Measurements from ENCODE around the gene RBKS.
"Not testable (repeated sequence)": the region's sequence is repeated elsewhere in the genome, so short reads cannot be mapped to it uniquely, and the experiment has no call there.

The RBKS gene

GRCh38 chr2:27870724-27871123 lies 19.5 kb downstream of the RBKS start:
- no peak for DNase-seq

- no peak for DNase-seq
These were observed 20.4 kb downstream of the RBKS start for GRCh38 chr2:27869763-27870162.

- no peak for DNase-seq
These were observed 23.9 kb downstream of the RBKS start for GRCh38 chr2:27866237-27866636.

GRCh38 chr2:27863955-27864354 lies 26.2 kb downstream of the RBKS start:
- not testable (repeated sequence) for DNase-seq

- DNase-seq = no peak
These were observed 27.0 kb downstream of the RBKS start for GRCh38 chr2:27863146-27863545.

- DNase-seq = no peak
These were observed 30.1 kb downstream of the RBKS start for GRCh38 chr2:27860111-27860510.

- no peak for DNase-seq
These were observed 32.6 kb downstream of the RBKS start for GRCh38 chr2:27857417-27858172.

- no peak for DNase-seq
These were observed 33.2 kb downstream of the RBKS start for GRCh38 chr2:27856956-27857355.

- DNase-seq = no peak
These were observed 33.8 kb downstream of the RBKS start for GRCh38 chr2:27856386-27856785.

- no peak for DNase-seq
These were observed 34.7 kb downstream of the RBKS start for GRCh38 chr2:27855476-27855875.

- no peak for DNase-seq
These were observed 35.8 kb downstream of the RBKS start for GRCh38 chr2:27854229-27854862.

- no peak for DNase-seq
These were observed 37.5 kb downstream of the RBKS start for GRCh38 chr2:27852691-27853090.

GRCh38 chr2:27849558-27850205 lies 40.5 kb downstream of the RBKS start:
- DNase-seq = no peak

- no peak for DNase-seq
These were observed 42.9 kb downstream of the RBKS start for GRCh38 chr2:27847333-27847732.

GRCh38 chr2:27844821-27845255 lies 45.3 kb downstream of the RBKS start:
- no peak for DNase-seq

GRCh38 chr2:27843992-27844391 lies 46.2 kb downstream of the RBKS start:
- DNase-seq = no peak

GRCh38 chr2:27842894-27843293 lies 47.3 kb downstream of the RBKS start:
- no peak for DNase-seq

GRCh38 chr2:27839022-27839618 lies 51.1 kb downstream of the RBKS start:
- no peak for DNase-seq

- no peak for DNase-seq
These were observed 51.7 kb downstream of the RBKS start for GRCh38 chr2:27838502-27838901.

GRCh38 chr2:27833931-27834330 lies 56.3 kb downstream of the RBKS start:
- no peak for DNase-seq

- DNase-seq = no peak
These were observed 57.8 kb downstream of the RBKS start for GRCh38 chr2:27832396-27832795.

- DNase-seq = no peak
These were observed 58.7 kb downstream of the RBKS start for GRCh38 chr2:27831279-27832050.

GRCh38 chr2:27830656-27831055 lies 59.5 kb downstream of the RBKS start:
- DNase-seq = no peak
